Measurements from ENCODE around the gene CEACAM1. TPM values are rescaled to one million over a fixed set of nuclear protein-coding genes. Genes with fewer than 3 reads are reported as not detected.

CEACAM1 gene
- total RNA-seq, 1 experiment from 2014 or later = 1.5 TPM

- Mint-ChIP-seq H3K4me3 (no peak overlapping the region), H3K27ac (no peak overlapping the region), H3K27me3 (ENCODE audit: low read depth) (peaks cover 21% of the 10 kb centered on the region), H3K4me1 (peaks cover 24 to 29% of the 10 kb centered on the region in 2 experiments), H3K9me3 (peaks cover 4 to 10% of the 10 kb centered on the region in 2 experiments; a peak in 3 of 5 replicates), H3K36me3 (ENCODE audit: insufficient read depth in 1 of 3, low read depth in 3 of 3) (peaks cover 0 to 6% (median 3%) of the 10 kb centered on the region in 3 experiments; a peak in 3 of 7 replicates)
- Histone ChIP-seq H4K8ac (replicated peaks; ENCODE audit: insufficient read length, low read depth, low read length) (no peak overlapping the region), H2AK5ac (ENCODE audit: insufficient read length, low read length) (no peak overlapping the region), H4K20me1 (ENCODE audit: control insufficient read depth, insufficient read depth, insufficient read length) (no peaks in the 10 kb centered on the region), H3K4ac (ENCODE audit: low read depth, low read length) (no peak overlapping the region), H3K4me2 (ENCODE audit: insufficient read depth, insufficient read length, low read length) (no peak overlapping the region), H3K79me1 (ENCODE audit: insufficient read depth, low read depth, low read length, poor library complexity, severe bottlenecking) (no peaks in the 10 kb centered on the region), H3K9me3 (ENCODE audit: control insufficient read depth, low read depth, low read length) (no peaks in the 10 kb centered on the region), H3K14ac (ENCODE audit: insufficient read depth, low read length) (no peak overlapping the region), H2BK12ac (ENCODE audit: insufficient read length, low read depth, low read length) (no peak overlapping the region), H3K23ac (ENCODE audit: insufficient read length, low read depth, low read length) (no peak overlapping the region), H3K9ac (ENCODE audit: extremely low read depth, insufficient read length, low read length) (no peak overlapping the region), H2AFZ (ENCODE audit: low read length) (no peak overlapping the region), H2BK15ac (ENCODE audit: low read depth, low read length) (no peak overlapping the region), H2BK120ac (ENCODE audit: low read depth, low read length, poor library complexity, severe bottlenecking) (no peak overlapping the region), H2BK20ac (ENCODE audit: low read depth, low read length, poor library complexity, severe bottlenecking) (no peak overlapping the region), H3K27ac (ENCODE audit: insufficient read length, low read depth, low read length) (no peak overlapping the region), H3K56ac (ENCODE audit: insufficient read length, low read depth, low read length) (no peak overlapping the region), H3K79me2 (ENCODE audit: insufficient read depth, low read length) (no peaks in the 10 kb centered on the region), H4K91ac (ENCODE audit: insufficient read length, low read depth, low read length) (no peak overlapping the region), H3K27me3 (ENCODE audit: insufficient read depth, low read length) (no peaks in the 10 kb centered on the region), H2BK5ac (ENCODE audit: insufficient read length, low read length) (no peak overlapping the region), H3T11ph (ENCODE audit: low read length) (no peak overlapping the region), H3K23me2 (ENCODE audit: insufficient read length, low read depth, low read length, poor library complexity, severe bottlenecking) (no peaks in the 10 kb centered on the region), H3K18ac (ENCODE audit: insufficient read length, low read depth, low read length) (no peak overlapping the region), H4K5ac (ENCODE audit: insufficient read length, low read depth, low read length) (no peak overlapping the region), H3K4me1 (ENCODE audit: insufficient read depth, low read length) (peaks cover 3% of the 10 kb centered on the region; the same call in 1 of the 2 replicates)
- no CpG with 5 or more reads among the region's 4 CpGs for WGBS (ENCODE audit: extremely low coverage, insufficient read length, low lambda C conversion rate)
- TF ChIP-seq CTCF (conservative IDR thresholded peaks at IDR 0.05) = no peak
- DNase-seq = no peak
Measured at GRCh38 chr19:42560731-42561130, 32.5 kb upstream of the CEACAM1 start.
